ENCODE results near the gene ARHGAP29.

The ARHGAP29 gene

DNA sequence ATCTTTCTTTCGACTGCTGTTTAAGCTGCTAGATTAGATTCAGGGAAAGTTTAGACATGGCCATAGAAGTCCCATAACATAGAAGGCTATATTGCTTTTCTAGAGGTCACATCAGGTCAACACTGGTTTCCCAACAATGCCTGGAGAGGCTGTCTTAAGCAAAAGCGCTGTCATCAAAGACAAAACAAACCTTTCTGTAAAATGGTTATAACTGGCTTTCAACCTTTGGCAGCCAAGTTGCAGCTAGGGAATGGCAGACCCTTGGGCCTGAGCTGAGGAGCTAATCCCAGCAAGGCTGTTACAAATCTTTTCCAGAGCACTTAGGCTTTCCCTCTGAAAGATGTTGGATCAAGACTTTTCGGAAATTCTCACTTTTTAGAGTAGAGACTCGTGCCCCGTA, 105.3 kb downstream of the ARHGAP29 start:
- Histone ChIP-seq H3K4me2 (ENCODE audit: low read length) (no peak overlapping the region), H3K79me2 (ENCODE audit: insufficient read depth, low read length) (no peaks in the 10 kb centered on the region), H3K9me3 (ENCODE audit: low read length) (no peaks in the 10 kb centered on the region), H2AFZ (ENCODE audit: low read length) (no peak overlapping the region), H3K36me3 (ENCODE audit: insufficient read depth, low read length) (no peaks in the 10 kb centered on the region), H3F3A (ENCODE audit: insufficient read depth, low read length) (no peaks in the 10 kb centered on the region), H3K4me1 (ENCODE audit: insufficient read depth, low read length, severe bottlenecking) (no peaks in the 10 kb centered on the region), H3K4me3 (ENCODE audit: low read depth, low read length, poor library complexity, severe bottlenecking) (no peak overlapping the region), H3K9ac (ENCODE audit: low read length) (no peak overlapping the region), H3K27me3 (ENCODE audit: insufficient read depth, low read length) (no peaks in the 10 kb centered on the region), H3K9me2 (ENCODE audit: low read depth, low read length) (no peaks in the 10 kb centered on the region), H3K27ac (ENCODE audit: low read depth, low read length, poor library complexity, severe bottlenecking) (no peak overlapping the region), H4K20me1 (ENCODE audit: insufficient read depth, low read length) (no peaks in the 10 kb centered on the region)
- no peak for TF ChIP-seq CTCF (IDR thresholded peaks at IDR 0.05; ENCODE audit: low read length)
- no peak for TF ChIP-seq EZH2 (IDR thresholded peaks at IDR 0.05; ENCODE audit: borderline replicate concordance, low read length)

DNA sequence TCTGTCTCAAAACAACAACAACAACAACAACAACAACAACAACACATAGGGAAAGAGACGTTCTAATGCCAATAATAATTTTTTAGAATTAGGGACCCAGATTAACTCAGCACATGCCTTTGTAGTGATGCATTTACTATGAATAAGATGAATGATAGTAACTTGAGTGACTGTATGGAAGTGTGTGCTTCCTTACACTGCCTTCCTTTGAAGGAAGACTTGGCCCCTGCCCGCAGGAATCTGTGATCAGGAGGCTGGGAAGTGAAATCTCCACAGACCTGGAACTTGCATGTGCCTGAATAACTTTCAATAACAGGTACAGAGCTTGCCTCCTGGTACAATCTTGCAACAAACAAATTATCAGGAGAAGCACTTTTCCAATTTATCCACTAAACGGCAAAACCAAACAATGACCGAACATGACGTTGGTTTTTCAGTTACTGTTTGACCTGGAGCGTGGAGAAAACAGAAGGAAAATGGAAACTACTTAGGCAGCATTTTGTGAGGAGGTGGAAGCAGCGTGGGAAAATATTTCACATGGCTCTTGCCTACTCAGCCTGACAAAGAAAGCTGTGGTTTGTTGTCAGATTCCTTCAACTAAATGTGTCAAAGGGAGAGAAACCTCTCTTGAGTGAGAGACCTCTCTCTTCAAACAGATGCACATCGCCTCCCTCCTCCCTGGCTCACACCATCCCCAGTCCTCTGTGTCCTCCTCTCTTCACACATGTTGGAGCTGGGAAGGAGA, 106.4 kb downstream of the ARHGAP29 start:
- Histone ChIP-seq H3K4me2 (ENCODE audit: low read length) (no peak overlapping the region), H3K4me3 (ENCODE audit: low read depth, low read length, poor library complexity, severe bottlenecking) (no peak overlapping the region), H3K36me3 (ENCODE audit: insufficient read depth, low read length) (no peaks in the 10 kb centered on the region), H3K9me2 (ENCODE audit: low read depth, low read length) (no peaks in the 10 kb centered on the region), H4K20me1 (ENCODE audit: insufficient read depth, low read length) (no peaks in the 10 kb centered on the region), H3K9ac (ENCODE audit: low read length) (no peak overlapping the region), H2AFZ (ENCODE audit: low read length) (no peak overlapping the region), H3K9me3 (ENCODE audit: low read length) (no peaks in the 10 kb centered on the region), H3K79me2 (ENCODE audit: insufficient read depth, low read length) (no peaks in the 10 kb centered on the region), H3F3A (ENCODE audit: insufficient read depth, low read length) (no peaks in the 10 kb centered on the region), H3K27me3 (ENCODE audit: insufficient read depth, low read length) (no peaks in the 10 kb centered on the region), H3K27ac (ENCODE audit: low read depth, low read length, poor library complexity, severe bottlenecking) (no peak overlapping the region), H3K4me1 (ENCODE audit: insufficient read depth, low read length, severe bottlenecking) (no peaks in the 10 kb centered on the region)
- TF ChIP-seq CTCF (IDR thresholded peaks at IDR 0.05; ENCODE audit: low read length) (no peak), EZH2 (IDR thresholded peaks at IDR 0.05; ENCODE audit: borderline replicate concordance, low read length) (no peak)

DNA sequence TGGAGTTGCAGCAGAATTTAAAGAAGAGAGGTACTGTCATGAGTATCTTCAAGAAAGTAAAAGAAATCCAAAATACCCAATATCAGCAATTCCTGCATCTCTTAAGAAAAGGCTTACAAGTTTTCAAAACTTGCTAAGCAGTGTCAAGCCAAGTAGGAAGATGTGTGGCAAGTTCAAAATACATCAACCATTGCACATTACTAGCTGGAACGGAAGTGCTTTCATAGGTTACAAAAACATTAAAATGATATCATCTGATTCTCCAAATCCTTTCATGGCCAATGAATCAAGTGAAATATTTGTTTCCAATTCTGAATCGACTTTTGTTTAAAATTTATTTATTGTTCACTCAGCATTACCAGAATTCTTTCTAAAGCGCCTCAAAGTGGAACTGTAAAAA, 110.7 kb downstream of the ARHGAP29 start:
- no peak overlapping the region for H3K9ac ChIP-seq (ENCODE audit: low read length)
- H3K27ac ChIP-seq (ENCODE audit: low read depth, low read length, poor library complexity, severe bottlenecking), result no peak overlapping the region
- H2AFZ ChIP-seq (ENCODE audit: low read length), result no peak overlapping the region
- H3K4me3 ChIP-seq (ENCODE audit: low read depth, low read length, poor library complexity, severe bottlenecking), result no peak overlapping the region
- no peaks in the 10 kb centered on the region for H3K9me3 ChIP-seq (ENCODE audit: low read length)
- H3K4me2 ChIP-seq (ENCODE audit: low read length), result no peak overlapping the region
- H4K20me1 ChIP-seq (ENCODE audit: insufficient read depth, low read length), result no peaks in the 10 kb centered on the region
- no peaks in the 10 kb centered on the region for H3K27me3 ChIP-seq (ENCODE audit: insufficient read depth, low read length)
- H3K36me3 ChIP-seq (ENCODE audit: insufficient read depth, low read length), result no peaks in the 10 kb centered on the region
- TF ChIP-seq EZH2 (IDR thresholded peaks at IDR 0.05; ENCODE audit: borderline replicate concordance, low read length), result no peak
- no peak for TF ChIP-seq CTCF (IDR thresholded peaks at IDR 0.05; ENCODE audit: low read length)
- H3F3A ChIP-seq (ENCODE audit: insufficient read depth, low read length), result no peaks in the 10 kb centered on the region
- no peaks in the 10 kb centered on the region for H3K9me2 ChIP-seq (ENCODE audit: low read depth, low read length)
- H3K4me1 ChIP-seq (ENCODE audit: insufficient read depth, low read length, severe bottlenecking), result no peaks in the 10 kb centered on the region
- H3K79me2 ChIP-seq (ENCODE audit: insufficient read depth, low read length), result no peaks in the 10 kb centered on the region
